T-helper 1 cell treated with Interleukin-12 subunit alpha and Interleukin-12 subunit beta and Interleukin-4 antibody, amounts not matched to agents 30 μg/mL and 1 μg/mL, for 36 hours (primary cell): ENCODE results near the gene TMEM131L.

Experiments used
- H3K27ac Mint-ChIP-seq: one replicate; pipeline ENCODE4 v1.8.0; 2021; ENCODE audit warnings: mild to moderate bottlenecking, mixed read lengths
- H3K27me3 Mint-ChIP-seq: one replicate; pipeline ENCODE4 v1.8.0; 2021; ENCODE audit warnings: low read depth, mixed read lengths
- H3K36me3 Mint-ChIP-seq: one replicate; pipeline ENCODE4 v1.8.0; 2021; ENCODE audit warnings: low read depth, mixed read lengths
- H3K4me1 Mint-ChIP-seq: one replicate; pipeline ENCODE4 v1.8.0; 2021; ENCODE audit warnings: low read depth, mixed read lengths
- H3K4me3 Mint-ChIP-seq: one replicate; pipeline ENCODE4 v1.8.0; 2021; ENCODE audit warnings: mild to moderate bottlenecking, moderate library complexity, mixed read lengths
- H3K9me3 Mint-ChIP-seq: one replicate; pipeline ENCODE4 v1.8.0; 2021; ENCODE audit warnings: mixed read lengths

Gene TMEM131L

DNA sequence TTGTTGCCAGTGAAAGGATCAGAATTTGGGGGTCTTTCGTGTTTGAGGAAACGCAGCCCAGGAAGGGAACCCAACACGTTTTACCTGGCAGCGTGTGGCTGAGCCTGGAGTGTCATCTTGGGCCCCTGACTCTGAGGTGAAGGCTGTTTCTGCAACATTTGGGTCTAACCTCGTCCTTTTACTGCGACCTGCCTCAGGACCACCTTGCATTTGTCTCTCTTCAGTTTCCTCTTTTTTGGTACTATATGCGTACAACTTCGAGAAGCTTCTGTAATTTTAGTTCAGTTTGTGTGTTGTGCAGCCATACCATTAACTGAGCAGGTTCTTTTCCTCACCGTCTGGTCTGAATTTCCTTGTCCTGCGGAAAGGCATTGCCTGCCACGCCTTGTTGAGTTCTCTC, 61.5 kb downstream of the TMEM131L start:
- peaks cover 9% of the 10 kb centered on the region for H3K36me3 Mint-ChIP-seq
- H3K27me3 Mint-ChIP-seq = no peaks in the 10 kb centered on the region
- H3K27ac Mint-ChIP-seq = peak overlapping the region; percentile 67
- no peaks in the 10 kb centered on the region for H3K9me3 Mint-ChIP-seq
- peak overlapping the region; percentile 56 for H3K4me3 Mint-ChIP-seq
- peaks cover 77% of the 10 kb centered on the region for H3K4me1 Mint-ChIP-seq

DNA sequence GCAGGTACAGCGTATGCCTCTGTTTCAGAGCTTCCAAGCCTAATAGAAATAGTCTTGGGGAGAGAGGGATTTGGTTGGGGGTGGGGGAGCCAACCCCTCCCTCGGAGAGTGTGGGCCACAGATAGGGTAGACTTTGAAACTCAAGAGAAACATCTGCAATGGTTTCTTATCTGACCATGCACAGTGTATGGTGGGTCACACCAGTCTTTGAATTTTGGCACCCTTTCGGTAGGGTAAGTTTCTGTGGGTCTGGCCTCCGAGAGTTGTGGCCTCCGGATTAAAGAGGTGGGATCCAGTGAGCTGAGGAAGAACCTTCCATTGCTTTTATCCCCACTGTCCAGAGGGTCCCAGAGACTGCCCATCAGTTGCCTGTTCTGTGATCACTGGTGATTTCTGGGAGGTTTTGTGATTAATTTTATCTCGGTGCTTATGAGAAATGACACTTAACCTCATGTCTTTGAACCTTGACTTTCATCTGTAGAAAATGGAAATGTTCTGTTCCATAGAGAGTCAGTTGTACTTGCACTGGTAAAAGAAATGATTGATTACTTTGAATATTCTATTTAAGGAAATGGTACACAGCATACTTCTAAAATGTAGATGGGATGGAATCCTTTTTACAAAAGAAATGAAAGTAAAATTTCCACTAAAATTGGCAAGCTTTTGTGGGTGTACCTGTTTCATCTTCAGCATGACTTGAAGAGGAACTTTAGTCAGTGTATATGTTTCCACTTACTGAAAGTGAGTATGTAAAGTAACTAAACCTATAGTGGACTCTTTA, 62.7 kb downstream of the TMEM131L start:
- Mint-ChIP-seq H3K36me3 (peaks cover 12% of the 10 kb centered on the region), H3K27ac (peak overlapping the region; percentile 81), H3K9me3 (no peaks in the 10 kb centered on the region), H3K4me1 (peaks cover 70% of the 10 kb centered on the region), H3K4me3 (peak overlapping the region; percentile 75), H3K27me3 (no peaks in the 10 kb centered on the region)

DNA sequence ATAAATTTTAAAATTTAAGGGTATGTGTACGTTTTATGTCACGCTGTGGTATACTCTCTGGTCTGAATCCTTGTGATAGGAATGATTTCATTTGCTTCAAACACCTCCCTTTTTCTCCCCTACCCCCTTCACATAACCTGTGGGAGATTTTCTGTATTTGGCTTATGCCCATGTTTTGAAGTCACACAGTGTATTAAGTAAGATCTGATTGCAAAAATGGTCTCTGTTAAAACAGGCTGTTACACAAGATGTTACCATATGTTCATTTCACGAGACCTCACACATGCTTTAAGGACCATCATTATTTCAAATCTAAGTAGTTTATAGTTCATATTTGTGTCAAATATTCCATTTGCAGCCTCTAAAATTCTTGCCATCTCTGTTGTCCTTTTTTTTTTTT, 63.5 kb downstream of the TMEM131L start:
- no peaks in the 10 kb centered on the region for H3K27me3 Mint-ChIP-seq
- no peaks in the 10 kb centered on the region for H3K9me3 Mint-ChIP-seq
- peak overlapping the region; percentile 84 for H3K27ac Mint-ChIP-seq
- peaks cover 65% of the 10 kb centered on the region for H3K4me1 Mint-ChIP-seq
- H3K4me3 Mint-ChIP-seq = peak overlapping the region; percentile 75
- H3K36me3 Mint-ChIP-seq = peaks cover 13% of the 10 kb centered on the region

DNA sequence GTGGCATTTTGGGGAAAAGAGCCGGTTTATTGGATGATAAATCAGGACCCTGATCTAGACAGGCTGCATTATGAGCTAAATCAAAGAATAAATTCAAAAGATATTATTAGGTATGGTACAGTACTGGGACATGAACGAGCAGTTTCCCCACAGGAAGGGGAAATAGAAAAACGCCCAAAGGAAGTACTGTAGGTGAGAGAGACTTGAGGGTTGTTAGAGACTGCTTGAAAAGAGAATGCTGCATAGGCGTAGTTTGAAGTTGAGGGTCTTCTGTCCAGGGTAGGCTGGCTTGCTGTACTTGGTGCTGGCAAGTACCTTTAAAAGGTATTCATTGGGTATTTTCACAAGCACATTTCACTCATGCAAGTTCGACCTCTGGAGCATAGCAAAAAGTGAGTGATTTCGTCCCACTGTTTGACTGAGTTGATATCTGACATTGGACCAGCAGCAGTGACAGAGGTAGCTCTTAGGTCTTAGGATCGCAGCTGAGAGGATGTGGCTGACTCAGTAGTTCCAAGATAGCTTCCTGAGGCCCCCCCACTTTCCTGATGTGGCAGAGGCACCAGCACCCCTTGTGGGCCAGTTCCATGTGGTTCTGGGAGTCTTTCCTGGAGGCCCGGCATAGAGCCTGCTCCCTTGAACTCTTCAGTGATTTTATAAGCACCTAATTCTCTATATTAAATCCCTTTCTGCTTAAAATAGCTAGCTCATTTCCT, 64.3 kb downstream of the TMEM131L start:
- H3K27me3 Mint-ChIP-seq = no peaks in the 10 kb centered on the region
- peak overlapping the region; percentile 75 for H3K4me3 Mint-ChIP-seq
- H3K9me3 Mint-ChIP-seq = no peaks in the 10 kb centered on the region
- H3K4me1 Mint-ChIP-seq = peaks cover 67% of the 10 kb centered on the region
- peaks cover 19% of the 10 kb centered on the region for H3K36me3 Mint-ChIP-seq
- peak overlapping the region; percentile 84 for H3K27ac Mint-ChIP-seq

DNA sequence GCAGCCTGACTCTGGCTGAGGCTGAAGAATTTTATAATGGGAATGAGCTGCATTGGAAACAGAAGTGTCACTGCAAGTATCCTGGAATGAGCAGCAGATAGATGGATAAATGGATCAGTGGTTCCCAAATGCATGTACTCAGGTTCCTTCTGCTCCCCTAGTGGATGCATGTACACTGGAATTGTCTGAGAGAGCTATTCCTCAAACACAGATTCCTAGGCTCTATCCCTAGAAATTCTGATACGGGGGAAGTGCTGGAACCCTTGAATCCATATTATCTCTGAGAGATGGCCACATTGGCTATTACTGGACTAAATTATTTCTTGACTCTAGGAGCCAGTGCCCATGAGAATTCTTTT, 64.8 kb downstream of the TMEM131L start:
- H3K36me3 Mint-ChIP-seq = peaks cover 22% of the 10 kb centered on the region
- H3K27ac Mint-ChIP-seq = peak overlapping the region; percentile 84
- H3K4me3 Mint-ChIP-seq = no peak overlapping the region
- no peaks in the 10 kb centered on the region for H3K27me3 Mint-ChIP-seq
- no peaks in the 10 kb centered on the region for H3K9me3 Mint-ChIP-seq
- peaks cover 71% of the 10 kb centered on the region for H3K4me1 Mint-ChIP-seq

DNA sequence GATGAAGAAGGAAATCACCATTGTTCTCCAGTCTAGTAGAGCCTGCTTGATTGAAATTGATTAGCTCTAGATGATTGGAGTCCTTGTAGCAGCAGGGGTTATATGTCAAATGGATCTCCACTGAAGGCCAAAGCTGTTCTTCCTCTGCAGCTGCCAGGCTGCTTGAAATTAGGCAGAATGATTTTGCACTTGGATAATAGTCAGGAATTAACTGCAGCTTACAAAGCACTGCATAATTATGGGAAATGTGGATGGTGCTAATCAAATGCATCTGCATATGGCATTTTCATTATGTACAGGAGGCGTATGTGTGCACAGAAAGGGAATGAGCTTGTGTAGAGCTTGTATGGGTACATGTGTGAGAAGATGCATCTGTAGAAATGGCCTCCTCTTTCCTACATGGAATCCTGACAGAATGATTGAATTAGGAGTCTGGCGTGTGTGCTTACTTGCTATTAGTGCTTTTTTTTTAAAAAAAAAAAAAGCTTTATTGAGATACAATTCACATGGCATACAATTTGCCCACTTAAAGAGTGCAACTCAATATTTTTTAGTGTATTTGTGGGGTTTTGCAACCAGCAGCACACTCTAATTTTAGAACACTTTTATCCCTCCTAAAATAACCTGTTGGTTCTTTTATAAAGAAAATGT, 65.9 kb downstream of the TMEM131L start:
- Mint-ChIP-seq H3K4me1 (peaks cover 64% of the 10 kb centered on the region), H3K36me3 (peaks cover 20% of the 10 kb centered on the region), H3K4me3 (no peak overlapping the region), H3K9me3 (no peaks in the 10 kb centered on the region), H3K27me3 (no peaks in the 10 kb centered on the region), H3K27ac (no peak overlapping the region)

DNA sequence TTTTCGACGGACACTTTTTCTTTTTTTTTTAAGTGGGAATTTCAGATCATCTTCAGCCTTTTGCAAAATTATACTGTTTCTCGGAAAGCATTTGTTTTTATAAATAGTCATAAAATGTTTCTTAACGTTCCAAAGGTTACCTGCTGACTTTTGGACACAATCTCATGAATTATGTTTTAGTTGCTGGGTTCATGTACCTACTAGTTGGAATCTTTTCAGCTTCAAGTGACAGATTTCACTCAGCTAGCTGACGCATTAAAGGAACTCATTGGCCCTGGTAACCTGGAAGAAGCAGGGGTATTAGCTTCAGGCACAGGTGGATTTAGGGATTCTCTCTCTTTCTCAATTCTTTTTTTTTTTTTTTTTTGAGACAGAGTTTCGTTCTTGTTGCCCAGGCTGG, 66.5 kb downstream of the TMEM131L start:
- Mint-ChIP-seq H3K27me3 (no peaks in the 10 kb centered on the region), H3K4me1 (peaks cover 59% of the 10 kb centered on the region), H3K9me3 (no peaks in the 10 kb centered on the region), H3K4me3 (no peak overlapping the region), H3K36me3 (peaks cover 17% of the 10 kb centered on the region), H3K27ac (no peak overlapping the region)

DNA sequence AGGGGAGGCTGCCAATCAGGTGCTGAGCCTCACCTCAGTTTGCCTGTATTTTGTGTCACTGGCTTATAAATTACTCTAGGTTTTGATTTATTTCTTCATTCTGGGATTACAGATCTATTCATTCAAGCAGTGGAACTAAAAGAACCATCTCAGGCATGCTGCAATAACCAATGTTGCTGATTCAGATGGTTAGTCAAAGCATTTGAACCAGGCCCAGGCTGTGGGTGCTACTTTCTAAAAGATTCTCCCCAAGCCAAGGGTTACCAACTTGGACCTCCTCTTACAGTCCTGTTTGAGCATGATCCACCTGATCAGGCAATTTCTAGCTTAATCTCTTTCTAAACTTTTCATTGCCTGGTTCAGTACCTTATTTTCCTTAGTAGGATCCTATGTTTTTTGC, 67.2 kb downstream of the TMEM131L start:
- peaks cover 56% of the 10 kb centered on the region for H3K4me1 Mint-ChIP-seq

DNA sequence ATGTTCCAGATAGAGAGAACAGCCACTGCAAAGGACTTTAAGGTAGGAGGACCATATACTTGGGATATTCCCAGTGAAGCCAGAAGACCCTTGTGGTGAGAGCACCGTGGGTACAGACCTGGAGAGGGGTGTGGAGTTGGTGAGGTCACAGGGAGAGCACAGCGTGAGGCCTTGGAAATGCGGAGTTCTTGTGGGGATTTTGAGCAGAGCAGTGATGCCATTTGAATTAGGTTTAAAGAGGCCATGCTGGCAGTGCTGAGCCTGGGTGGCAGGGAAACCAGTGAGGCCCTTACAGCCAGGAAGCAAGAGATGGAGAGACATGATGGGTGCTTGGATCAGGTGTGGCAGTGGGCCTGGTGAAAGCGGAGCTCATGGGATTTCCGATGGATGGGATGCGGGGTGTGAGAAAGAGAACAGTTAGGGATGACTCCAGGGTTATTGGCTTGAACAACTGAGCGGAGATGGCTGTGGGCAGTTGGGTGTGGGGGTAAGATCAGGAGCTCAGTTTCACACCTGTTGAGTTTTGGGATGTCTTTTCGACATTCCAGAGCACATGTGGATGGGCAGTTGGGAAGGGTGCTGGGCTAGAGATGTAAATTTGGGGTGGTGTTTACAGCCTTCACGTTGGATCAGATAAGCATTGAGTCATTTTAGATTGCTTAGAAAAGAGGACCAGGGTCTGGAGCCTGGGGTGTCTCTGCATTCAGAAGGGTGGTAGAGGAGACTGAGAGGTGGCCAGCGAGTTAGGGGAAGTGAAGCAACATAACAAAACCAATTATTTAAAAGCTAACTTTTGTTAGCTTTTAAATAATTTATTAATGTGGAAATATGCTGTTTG, 68.9 kb downstream of the TMEM131L start:
- H3K9me3 Mint-ChIP-seq = no peaks in the 10 kb centered on the region
- no peaks in the 10 kb centered on the region for H3K27me3 Mint-ChIP-seq
- peaks cover 40% of the 10 kb centered on the region for H3K4me1 Mint-ChIP-seq
- H3K36me3 Mint-ChIP-seq = peaks cover 23% of the 10 kb centered on the region
- no peak overlapping the region for H3K27ac Mint-ChIP-seq
- H3K4me3 Mint-ChIP-seq = no peak overlapping the region

More for the DNA sequence above, 67.2 kb downstream of the TMEM131L start:
- Mint-ChIP-seq H3K9me3 (no peaks in the 10 kb centered on the region), H3K36me3 (peaks cover 21% of the 10 kb centered on the region), H3K27me3 (no peaks in the 10 kb centered on the region), H3K27ac (no peak overlapping the region), H3K4me3 (no peak overlapping the region)

DNA sequence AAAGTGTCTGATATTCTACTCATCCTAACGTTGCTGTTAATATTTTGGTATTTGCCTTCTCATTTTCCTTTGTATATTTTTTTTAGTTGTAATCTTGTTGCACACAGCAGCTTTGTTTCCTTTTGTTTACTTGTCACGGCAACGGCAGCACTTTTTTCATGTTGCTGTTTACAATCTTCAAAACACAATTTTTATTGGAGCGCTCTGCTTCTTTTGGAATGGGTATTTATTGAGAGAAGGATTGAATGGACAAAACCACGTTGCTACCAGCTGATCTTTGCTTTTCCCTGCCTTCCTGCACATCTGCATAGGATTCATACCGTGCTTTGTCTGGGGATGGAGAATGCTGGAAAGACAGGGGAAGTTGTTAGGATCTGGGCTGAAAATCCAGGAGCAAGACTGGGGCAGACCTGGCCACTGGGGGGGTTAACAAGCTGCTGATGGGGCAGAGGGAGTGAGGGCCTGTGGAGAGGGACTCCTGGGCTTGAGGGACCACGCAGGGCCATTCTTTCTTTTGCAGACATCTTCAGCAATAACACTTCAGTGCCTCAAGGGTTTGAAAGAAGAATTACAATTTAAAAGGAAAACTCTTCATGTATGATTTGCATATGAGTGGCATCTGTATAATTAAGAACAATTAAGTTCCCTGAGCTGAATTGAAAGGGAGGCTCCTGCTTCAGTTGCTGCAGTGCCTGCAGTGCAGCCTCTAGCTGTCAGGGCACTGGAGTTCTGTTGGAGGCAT, 69.8 kb downstream of the TMEM131L start:
- no peaks in the 10 kb centered on the region for H3K9me3 Mint-ChIP-seq
- H3K4me1 Mint-ChIP-seq = peaks cover 39% of the 10 kb centered on the region
- peak overlapping the region; percentile 14 for H3K27ac Mint-ChIP-seq
- no peak overlapping the region for H3K4me3 Mint-ChIP-seq
- peaks cover 27% of the 10 kb centered on the region for H3K36me3 Mint-ChIP-seq
- H3K27me3 Mint-ChIP-seq = no peaks in the 10 kb centered on the region

DNA sequence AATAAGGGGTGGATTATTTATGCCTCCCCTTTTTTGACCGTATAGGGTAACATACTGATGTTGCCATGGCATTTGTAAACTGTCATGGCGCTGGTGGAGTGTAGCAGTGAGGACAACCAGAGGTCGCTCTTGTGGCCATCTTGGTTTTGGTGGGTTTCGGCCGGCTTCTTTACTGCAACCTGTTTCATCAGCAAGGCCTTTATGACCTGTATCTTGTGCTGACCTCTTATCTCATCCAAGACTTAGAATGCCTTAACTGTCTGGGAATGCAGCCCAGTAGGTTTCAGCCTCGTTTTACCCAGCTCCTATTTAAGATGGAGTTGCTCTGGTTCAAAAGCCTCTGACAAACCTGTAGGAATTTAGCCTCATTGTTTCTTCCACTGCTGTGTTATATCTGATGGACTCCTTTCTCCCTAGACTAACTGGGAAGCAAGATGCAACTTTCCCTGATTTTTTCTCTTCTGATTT, 71.4 kb downstream of the TMEM131L start:
- H3K4me1 Mint-ChIP-seq = peaks cover 44% of the 10 kb centered on the region
- no peak overlapping the region for H3K4me3 Mint-ChIP-seq
- H3K27ac Mint-ChIP-seq = peak overlapping the region; percentile 32
- no peaks in the 10 kb centered on the region for H3K27me3 Mint-ChIP-seq
- H3K9me3 Mint-ChIP-seq = no peaks in the 10 kb centered on the region
- H3K36me3 Mint-ChIP-seq = peaks cover 29% of the 10 kb centered on the region

DNA sequence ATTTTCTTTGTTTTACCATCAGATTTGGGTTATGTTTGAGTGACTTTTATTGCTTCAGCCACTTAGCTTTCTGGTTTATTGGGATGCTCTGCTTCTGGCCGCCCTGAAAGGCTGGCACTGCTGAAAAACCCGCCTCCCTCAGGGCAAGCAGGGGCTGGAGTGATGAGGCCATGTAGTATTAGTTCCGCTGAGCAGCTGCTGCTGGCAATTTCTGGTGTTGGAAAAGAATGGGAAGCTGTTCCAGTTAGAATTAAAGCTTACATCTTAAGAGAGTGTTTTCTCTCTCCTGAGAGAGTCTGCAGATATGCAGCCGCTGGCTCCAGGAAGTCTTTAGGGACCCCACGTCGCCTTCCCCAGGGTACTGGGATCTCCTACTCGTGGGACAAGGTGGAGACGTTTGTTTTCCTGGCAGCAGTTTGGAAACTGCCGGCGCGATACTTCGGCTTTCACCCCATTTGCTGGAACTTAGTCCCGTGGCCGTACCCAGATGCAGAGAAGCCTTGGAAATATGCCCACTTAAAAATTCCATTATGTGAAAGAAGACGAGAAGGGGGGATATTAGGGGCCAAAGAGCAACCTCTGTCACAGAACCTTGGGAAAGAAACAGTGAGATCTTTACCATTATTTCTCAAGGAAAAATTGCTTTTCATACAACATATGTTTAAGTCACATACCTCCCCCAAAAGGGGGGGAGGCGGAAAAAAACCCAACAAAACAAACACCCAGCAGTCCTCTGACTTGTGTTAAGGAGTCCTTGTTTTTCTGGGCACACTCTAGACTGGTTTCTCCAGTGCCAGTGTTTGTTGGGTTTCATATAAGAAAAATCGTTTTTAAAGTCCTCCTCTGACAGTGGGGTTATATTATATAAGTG, 72.6 kb downstream of the TMEM131L start:
- Mint-ChIP-seq H3K27me3 (no peaks in the 10 kb centered on the region), H3K4me3 (no peak overlapping the region), H3K27ac (no peak overlapping the region), H3K36me3 (peaks cover 27% of the 10 kb centered on the region), H3K4me1 (peaks cover 43% of the 10 kb centered on the region), H3K9me3 (no peaks in the 10 kb centered on the region)

DNA sequence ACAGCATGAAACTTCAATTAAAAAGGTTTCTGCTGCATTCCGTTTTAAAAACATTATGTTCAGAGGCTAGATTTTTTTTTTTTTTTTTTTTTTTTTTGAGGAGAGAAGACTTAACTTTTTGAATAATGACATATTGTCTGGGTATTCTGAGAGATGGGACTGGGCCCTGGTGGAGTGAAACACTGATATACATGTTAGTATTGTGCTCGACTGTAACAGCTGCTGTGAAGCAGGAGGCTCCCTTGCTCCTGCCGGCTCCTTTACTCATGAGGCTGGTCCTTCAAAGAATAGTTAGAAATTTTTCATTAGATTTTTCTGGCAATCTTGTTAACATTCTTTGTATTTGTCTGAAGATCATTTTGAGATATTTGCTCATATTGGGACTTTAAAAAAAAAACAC, 73.3 kb downstream of the TMEM131L start:
- Mint-ChIP-seq H3K4me3 (no peak overlapping the region), H3K27me3 (no peaks in the 10 kb centered on the region), H3K27ac (no peak overlapping the region), H3K9me3 (no peaks in the 10 kb centered on the region), H3K4me1 (peaks cover 43% of the 10 kb centered on the region), H3K36me3 (peaks cover 27% of the 10 kb centered on the region)
